GM19397 (cell line): ENCODE data around the gene COPS4.
A peak's percentile ranks its signal among the peaks of the same experiment; 100 is the strongest.
"Not testable (repeated sequence)": the region's sequence is repeated elsewhere in the genome, so short reads cannot be mapped to it uniquely, and the experiment has no call there.

Source experiments
- ATAC-seq: cut with Tn5 transposase; IDR thresholded peaks from one replicate; pipeline ENCODE4 v1.9.1; 2021; ENCODE audit warnings: mild to moderate bottlenecking, moderate library complexity; ENCODE audit not compliant: unreplicated experiment

The COPS4 gene

DNA sequence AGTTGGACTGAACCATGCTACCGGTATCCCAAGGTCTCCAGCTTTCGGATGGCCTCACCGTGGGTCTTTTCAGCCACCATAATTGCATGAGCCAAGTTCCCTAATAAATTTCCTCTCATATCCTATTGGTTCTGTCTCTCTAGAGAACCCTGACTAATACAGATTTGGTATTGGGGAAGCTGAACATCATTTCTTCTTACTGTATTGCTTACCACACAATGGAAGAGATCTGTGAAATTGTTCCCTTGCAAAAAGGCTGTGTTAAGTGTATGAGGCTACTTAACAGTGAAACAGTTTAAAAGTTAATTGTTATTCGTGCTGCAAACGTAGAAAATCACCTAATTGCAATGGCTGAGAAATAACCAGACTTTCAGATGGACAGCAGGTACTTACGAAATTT lies 45.6 kb downstream of the COPS4 start:
- ATAC-seq: no peak

DNA sequence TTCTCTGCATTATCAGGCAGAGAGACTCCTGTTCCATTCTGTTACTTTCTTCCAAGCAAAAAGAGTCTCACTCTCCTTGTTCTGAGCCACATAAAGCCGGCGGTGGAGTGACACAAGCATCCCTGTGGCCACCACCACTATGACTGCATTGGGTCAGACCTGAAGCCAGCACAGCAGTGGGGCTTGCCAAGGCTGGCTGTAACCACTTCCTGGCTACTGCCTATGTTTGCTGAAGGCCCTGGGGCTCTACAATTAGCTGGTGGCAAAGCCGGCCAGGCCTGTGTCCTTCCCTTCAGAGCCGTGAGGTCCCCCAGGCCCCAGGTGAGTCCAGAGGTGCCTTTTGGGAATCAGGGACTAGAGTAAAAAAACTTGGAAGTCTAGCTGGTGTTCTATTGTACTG lies 47.8 kb downstream of the COPS4 start:
- peak; percentile 45 for ATAC-seq

GRCh38 chr4:83083925-83084475 lies 49.0 kb downstream of the COPS4 start:
- ATAC-seq: no peak

DNA sequence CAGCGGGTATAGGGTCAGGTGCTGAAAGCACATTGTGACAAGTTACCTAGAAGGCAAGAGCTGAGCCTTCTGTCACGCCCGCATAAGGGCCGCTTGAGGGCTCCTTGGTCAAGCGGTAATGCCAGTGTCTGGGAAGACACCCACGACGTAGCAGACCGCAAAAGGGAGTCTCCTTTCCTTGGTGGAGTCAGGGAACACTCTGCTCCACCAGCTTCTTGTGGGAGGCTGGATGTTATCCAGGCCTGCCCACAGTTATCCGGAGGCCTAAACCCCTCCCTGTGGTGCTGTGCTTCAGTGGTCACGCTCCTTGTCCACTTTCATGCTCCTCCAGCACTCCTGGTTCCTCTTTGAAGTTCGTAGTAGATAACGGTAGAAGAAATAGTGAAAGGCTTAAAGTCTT lies 50.0 kb downstream of the COPS4 start:
- not testable (repeated sequence) for ATAC-seq

DNA sequence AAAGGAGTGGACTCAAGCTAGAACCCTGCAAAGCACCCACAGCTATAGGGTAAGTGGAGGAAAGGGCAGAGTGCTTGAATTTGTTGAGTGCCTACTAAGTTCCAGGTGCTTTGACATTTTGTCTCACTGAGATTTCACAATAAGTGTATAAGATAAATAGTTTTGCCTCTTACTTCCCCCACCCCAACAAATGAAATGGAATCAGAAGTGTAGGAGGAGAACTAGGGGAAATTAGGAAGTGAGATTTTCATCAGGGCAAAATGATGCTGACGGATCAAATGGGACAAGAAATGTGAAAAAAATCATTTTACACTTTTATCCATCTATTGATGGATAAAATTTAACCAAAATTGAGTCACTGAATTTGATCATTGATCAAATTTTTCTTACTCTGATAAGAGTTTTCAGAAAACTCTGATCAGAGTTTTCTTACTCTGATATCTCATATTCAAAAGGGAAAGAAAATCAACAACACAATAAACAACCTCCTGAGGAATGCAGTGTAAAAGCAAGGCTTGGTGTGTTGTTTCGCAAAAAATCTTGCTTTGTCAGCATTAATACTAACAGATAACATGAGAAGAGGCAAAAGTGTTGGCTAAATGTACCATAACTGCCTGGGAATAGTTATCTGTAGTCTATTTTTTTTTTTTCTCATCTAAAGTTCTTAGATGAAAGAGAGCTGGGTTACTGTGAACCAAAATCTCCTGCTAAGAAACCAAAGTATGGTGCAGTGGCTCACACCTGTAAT lies 54.6 kb downstream of the COPS4 start:
- no peak for ATAC-seq

GRCh38 chr4:83093060-83093640 lies 58.2 kb downstream of the COPS4 start:
- no peak for ATAC-seq

DNA sequence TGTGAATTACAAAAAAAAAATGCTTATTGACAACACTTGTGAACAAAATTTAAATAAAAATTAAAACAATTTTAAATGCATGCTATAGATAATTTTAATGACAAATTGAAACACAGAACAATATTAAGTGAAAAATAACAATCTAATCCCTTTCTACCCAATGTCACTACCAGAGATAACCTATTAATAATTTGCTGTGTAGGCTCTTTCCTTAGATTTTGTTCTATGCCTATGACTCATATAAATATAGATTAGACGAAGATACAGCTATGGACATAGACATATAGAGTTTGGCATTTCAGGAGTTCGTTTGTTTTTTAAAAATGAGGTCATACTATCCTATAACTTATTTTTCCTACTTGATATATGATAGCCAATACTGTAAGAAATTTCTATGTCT lies 61.4 kb downstream of the COPS4 start:
- ATAC-seq: no peak

GRCh38 chr4:83104991-83105390 lies 70.0 kb downstream of the COPS4 start:
- no peak for ATAC-seq

DNA sequence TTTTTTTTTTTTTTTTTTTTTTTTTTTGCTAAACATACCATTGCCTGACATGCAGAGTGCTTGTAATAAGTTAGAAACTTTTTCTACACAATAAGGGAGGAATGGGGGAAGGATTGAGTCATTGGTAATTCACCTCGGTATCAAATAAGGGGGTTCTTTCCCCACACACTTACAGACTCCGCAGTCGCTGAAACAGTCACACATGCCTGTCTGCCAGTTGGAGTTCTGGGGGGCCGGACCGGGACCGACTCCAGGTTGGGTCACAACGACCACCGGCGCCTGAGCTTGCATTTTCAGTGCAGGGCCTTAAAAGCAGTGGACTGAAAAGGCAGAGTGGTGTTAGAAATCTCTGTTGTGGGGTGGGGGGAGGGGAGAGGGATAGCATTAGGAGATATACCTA lies 72.6 kb downstream of the COPS4 start:
- ATAC-seq: no peak

DNA sequence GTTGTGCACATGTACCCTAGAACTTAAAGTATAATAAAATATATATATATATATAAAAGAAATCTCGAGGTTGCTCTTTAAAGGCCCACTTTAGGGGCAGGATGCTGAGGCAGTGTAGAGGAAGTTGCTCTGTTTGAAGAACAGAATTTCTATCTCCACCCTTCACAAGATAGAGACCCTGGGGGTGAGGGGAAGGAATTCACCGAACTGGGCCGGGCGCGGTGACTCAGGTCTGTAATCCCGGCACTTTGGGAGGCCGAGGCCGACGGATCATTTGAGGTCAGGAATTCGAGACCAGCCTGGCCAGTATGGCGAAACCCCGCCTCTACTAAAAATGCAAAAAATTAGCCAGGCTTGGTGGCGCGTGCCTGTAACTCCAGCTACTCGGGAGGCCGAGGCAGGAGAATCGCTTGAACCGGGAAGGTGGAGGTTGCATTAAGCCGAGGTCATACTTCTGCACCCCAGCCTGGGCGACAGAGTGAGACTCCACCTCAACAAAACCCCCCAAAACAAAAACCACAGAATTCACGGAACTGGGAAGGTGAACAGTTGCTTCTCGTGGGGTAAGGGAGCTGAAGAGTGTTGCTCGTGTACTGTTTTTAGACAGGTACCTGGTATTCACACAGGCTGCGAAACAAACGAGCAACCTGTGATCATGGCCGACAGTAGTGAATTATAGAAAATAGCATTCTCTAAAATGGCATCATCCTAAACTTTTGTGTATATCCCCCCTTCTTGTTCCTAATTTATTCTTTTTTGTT lies 73.3 kb downstream of the COPS4 start:
- ATAC-seq: no peak

- ATAC-seq: peak; percentile 25
Observed at GRCh38 chr4:83109480-83110222, 74.7 kb downstream of the COPS4 start.

GRCh38 chr4:83110223-83110945 lies 75.4 kb downstream of the COPS4 start:
- ATAC-seq: peak; percentile 68

- no peak for ATAC-seq
Observed at GRCh38 chr4:83110970-83111750, 76.2 kb downstream of the COPS4 start.

GRCh38 chr4:83111751-83112141 lies 76.8 kb downstream of the COPS4 start:
- not testable (repeated sequence) for ATAC-seq

- ATAC-seq: peak; percentile 22
Observed at GRCh38 chr4:83112231-83112630, 77.2 kb downstream of the COPS4 start.

- ATAC-seq: no peak
Observed at GRCh38 chr4:83112678-83113428, 77.9 kb downstream of the COPS4 start.

- no peak for ATAC-seq
Observed at GRCh38 chr4:83113429-83113786, 78.4 kb downstream of the COPS4 start.

DNA sequence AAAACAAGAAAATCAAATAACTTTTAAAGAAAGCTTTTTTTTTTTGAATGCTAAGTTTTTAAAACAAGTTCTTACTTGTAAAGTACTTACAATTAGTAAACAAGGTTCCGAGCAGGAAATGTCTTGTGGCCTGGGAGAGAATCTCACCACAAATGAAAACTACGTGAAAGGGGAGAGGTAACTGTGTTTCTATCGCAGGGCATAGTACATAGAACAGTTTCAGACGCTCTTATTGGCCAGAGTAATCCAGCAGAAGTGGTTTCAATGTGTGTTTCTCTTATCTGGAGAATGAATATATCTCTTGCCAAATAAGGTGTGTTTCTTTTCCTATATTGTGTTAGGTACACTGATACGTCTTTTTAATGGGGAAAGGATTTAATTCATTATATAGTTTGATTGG lies 79.6 kb downstream of the COPS4 start, which contains the start of gene PLAC8:
PLAC8 (minus strand) TSS at position 154 of the 400 bp plus-strand sequence. CDS start 6,808 bp downstream, outside the sequence.
- ATAC-seq: no peak

DNA sequence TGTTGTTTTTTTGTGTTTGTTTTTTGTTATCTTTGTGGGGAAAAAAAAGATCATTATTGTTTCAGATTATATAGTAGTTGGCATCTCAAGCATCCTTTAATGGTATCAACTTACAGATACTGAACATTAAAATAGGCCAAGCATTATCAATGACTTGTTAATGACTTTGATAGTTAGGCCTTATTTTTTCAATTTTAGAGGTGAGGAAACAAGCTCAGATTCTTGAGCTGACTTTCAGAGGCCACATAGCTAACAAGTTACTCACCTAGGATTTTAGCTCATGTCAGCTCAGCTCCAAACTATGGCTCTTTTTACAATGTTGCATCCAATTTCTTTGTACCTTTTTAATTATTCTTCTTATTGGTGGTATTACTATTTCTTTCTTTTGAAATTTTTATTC lies 80.0 kb downstream of the COPS4 start:
- ATAC-seq: no peak
